K562 (cell line): Measurements from ENCODE around the gene C4orf50.

Source experiments
- ATF4 ChIP-seq: fragments of 450-650 bp; formaldehyde crosslinking; IDR thresholded peaks from 2 replicates; pipeline ENCODE4 v1.4.0; 2022; ENCODE audit warnings: mild to moderate bottlenecking, moderate library complexity
- CTCF ChIP-seq, 3 experiments: IDR thresholded peaks in 2 of 3; conservative IDR thresholded peaks in 1 of 3; 2 replicates each; pipeline ENCODE4 v1.5.1; 2011 to 2012; ENCODE audit warnings: low read length in 3 of 3, mild to moderate bottlenecking in 3 of 3, control low read depth in 2 of 3, improper control_type of control experiment in 1 of 3, inconsistent platforms in 1 of 3, low read depth in 1 of 3, mixed read lengths in 1 of 3, moderate library complexity in 1 of 3; ENCODE audit not compliant: insufficient read depth in 2 of 3
- EZH2 ChIP-seq: IDR thresholded peaks from 2 replicates; pipeline ENCODE4 v1.6.1; 2012; ENCODE audit warnings: low read depth, mild to moderate bottlenecking, inconsistent platforms, low read length, borderline replicate concordance
- FOSL1 ChIP-seq: fragments of 200-800 bp; sonication (Bioruptor generic); conservative IDR thresholded peaks from 2 replicates; pipeline ENCODE4 v1.6.1; 2016; ENCODE audit warnings: missing genetic modification characterization, missing compliant biosample characterization
- GATA2 ChIP-seq: sonication (generic); formaldehyde crosslinking; IDR thresholded peaks from 2 replicates; pipeline ENCODE4 v1.4.0; 2020; ENCODE audit warnings: mild to moderate bottlenecking, missing genetic modification reagents
- GTF2A2 ChIP-seq: IDR thresholded peaks from 2 replicates; pipeline ENCODE4 v1.6.1; 2016; ENCODE audit warnings: mild to moderate bottlenecking, missing genetic modification characterization, missing compliant biosample characterization
- MAZ ChIP-seq, 2 experiments: fragments of 450-650 bp in 1 of 2; sonication (generic) in 1 of 2; formaldehyde crosslinking; IDR thresholded peaks in 1 of 2; conservative IDR thresholded peaks in 1 of 2; 2 replicates each; pipeline versions ENCODE4 v1.4.0 to v1.5.0; 2020; ENCODE audit warnings: mild to moderate bottlenecking in 1 of 2, missing genetic modification reagents in 1 of 2
- NFIC ChIP-seq: fragments of 450-650 bp; IDR thresholded peaks from 2 replicates; pipeline ENCODE4 v1.6.1; 2017; ENCODE audit warnings: mild to moderate bottlenecking, inconsistent platforms
- NR2C2 ChIP-seq, 2 experiments: fragments of 200-800 bp in 1 of 2; sonication (Bioruptor generic) in 1 of 2; sonication (generic) in 1 of 2; formaldehyde crosslinking in 1 of 2; IDR thresholded peaks; 2 replicates each; pipeline versions ENCODE4 v1.6.1 to v1.8.0; 2016 to 2022; ENCODE audit warnings: mild to moderate bottlenecking in 1 of 2, missing compliant biosample characterization in 1 of 2, missing genetic modification characterization in 1 of 2, missing genetic modification reagents in 1 of 2
- PKNOX1 ChIP-seq: fragments of 450-650 bp; IDR thresholded peaks from 2 replicates; pipeline ENCODE4 v1.6.1; 2016
- POLR2A ChIP-seq: fragments of 450-650 bp; conservative IDR thresholded peaks from 2 replicates; pipeline ENCODE4 v1.6.1; 2016
- SIN3A ChIP-seq, 2 experiments: fragments of 150-350 bp in 1 of 2; IDR thresholded peaks; 2 replicates each; pipeline ENCODE4 v1.6.1; 2011 to 2016; ENCODE audit warnings: borderline replicate concordance in 2 of 2, low read depth in 2 of 2, low read length in 2 of 2, mild to moderate bottlenecking in 2 of 2, moderate library complexity in 2 of 2; ENCODE audit not compliant: control insufficient read depth in 1 of 2
- TCF7L2 ChIP-seq: fragments of 150-350 bp; IDR thresholded peaks from 2 replicates; pipeline ENCODE4 v1.6.1; 2016; ENCODE audit warnings: low read depth, mild to moderate bottlenecking, low read length, moderate library complexity
- ZNF354B ChIP-seq: fragments of 250-450 bp; sonication (Bioruptor Pico); IDR thresholded peaks from 2 replicates; pipeline ENCODE4 v1.4.0; 2020

- TF ChIP-seq EZH2 = no peak
- TF ChIP-seq MAZ (CRISPR knock-in tag; conservative IDR thresholded peaks at IDR 0.05 in 1 of 2, IDR thresholded peaks at IDR 0.05 in 1 of 2) = no peak
- TF ChIP-seq NR2C2 (CRISPR knock-in tag; IDR thresholded peaks at IDR 0.05) = no peak
- TF ChIP-seq NR2C2 (tag; IDR thresholded peaks at IDR 0.05) = no peak
- TF ChIP-seq GATA2 (CRISPR knock-in tag) = no peak
- TF ChIP-seq FOSL1 (tag) = no peak
- no peak for TF ChIP-seq GTF2A2 (tag)
- TF ChIP-seq ATF4 = no peak
- TF ChIP-seq ZNF354B (CRISPR knock-in tag) = no peak
- TF ChIP-seq SIN3A (IDR thresholded peaks at IDR 0.05; ENCODE audit: borderline replicate concordance in 2 of 2, control insufficient read depth in 1 of 2, low read depth in 2 of 2, low read length in 2 of 2) = no peak
- TF ChIP-seq NFIC = no peak
- no peak for TF ChIP-seq CTCF (IDR thresholded peaks at IDR 0.05 in 2 of 3, conservative IDR thresholded peaks at IDR 0.05 in 1 of 3; ENCODE audit: insufficient read depth in 2 of 3, low read depth in 1 of 3, low read length in 3 of 3)
- no peak for TF ChIP-seq PKNOX1
- TF ChIP-seq TCF7L2 = no peak
- TF ChIP-seq POLR2A = no peak
Measured at GRCh38 chr4:5874811-5875449, 143.3 kb downstream of the C4orf50 start.
